ENCODE measurements around the gene SIDT1.

SIDT1 gene

GRCh38 chr3:113585228-113585627 is 52.9 kb downstream of the SIDT1 start:
- Histone ChIP-seq H4K20me1 (ENCODE audit: low read depth, low read length) (no peaks in the 10 kb centered on the region), H3K27me3 (ENCODE audit: low read length) (no peaks in the 10 kb centered on the region), H3K79me2 (ENCODE audit: insufficient read depth, low read length) (no peaks in the 10 kb centered on the region), H3K36me3 (ENCODE audit: low read length) (no peaks in the 10 kb centered on the region), H3K9ac (ENCODE audit: low read length) (no peak overlapping the region), H3K9me2 (replicated peaks; ENCODE audit: insufficient read depth, low read length) (no peaks in the 10 kb centered on the region), H2AFZ (ENCODE audit: low read depth, low read length, severe bottlenecking) (no peak overlapping the region), H3K9me3 (ENCODE audit: insufficient read depth, low read length) (no peaks in the 10 kb centered on the region), H3K4me2 (ENCODE audit: low read depth, low read length, poor library complexity, severe bottlenecking) (no peak overlapping the region), H3F3A (ENCODE audit: insufficient read depth) (no peaks in the 10 kb centered on the region), H3K27ac (ENCODE audit: low read depth, low read length) (no peak overlapping the region), H3K4me3 (ENCODE audit: insufficient read depth, low read length, poor library complexity, severe bottlenecking) (no peak overlapping the region)
- TF ChIP-seq CTCF (IDR thresholded peaks at IDR 0.05; ENCODE audit: insufficient read depth, low read length, poor library complexity, severe bottlenecking) (no peak), EZH2phosphoT487 (conservative IDR thresholded peaks at IDR 0.05; ENCODE audit: low read length) (no peak)

- H4K20me1 ChIP-seq (ENCODE audit: low read depth, low read length), result no peaks in the 10 kb centered on the region
- H3F3A ChIP-seq (ENCODE audit: insufficient read depth), result no peaks in the 10 kb centered on the region
- no peak overlapping the region for H3K4me2 ChIP-seq (ENCODE audit: low read depth, low read length, poor library complexity, severe bottlenecking)
- no peak overlapping the region for H3K4me3 ChIP-seq (ENCODE audit: insufficient read depth, low read length, poor library complexity, severe bottlenecking)
- no peaks in the 10 kb centered on the region for H3K9me3 ChIP-seq (ENCODE audit: insufficient read depth, low read length)
- H3K36me3 ChIP-seq (ENCODE audit: low read length), result no peaks in the 10 kb centered on the region
- no peak overlapping the region for H3K27ac ChIP-seq (ENCODE audit: low read depth, low read length)
- H2AFZ ChIP-seq (ENCODE audit: low read depth, low read length, severe bottlenecking), result no peak overlapping the region
- no peaks in the 10 kb centered on the region for H3K79me2 ChIP-seq (ENCODE audit: insufficient read depth, low read length)
- H3K27me3 ChIP-seq (ENCODE audit: low read length), result no peaks in the 10 kb centered on the region
- no peaks in the 10 kb centered on the region for H3K9me2 ChIP-seq (replicated peaks; ENCODE audit: insufficient read depth, low read length)
- no peak overlapping the region for H3K9ac ChIP-seq (ENCODE audit: low read length)
- no peak for TF ChIP-seq CTCF (IDR thresholded peaks at IDR 0.05; ENCODE audit: insufficient read depth, low read length, poor library complexity, severe bottlenecking)
- no peak for TF ChIP-seq EZH2phosphoT487 (conservative IDR thresholded peaks at IDR 0.05; ENCODE audit: low read length)
Measured at GRCh38 chr3:113585720-113586119, 53.4 kb downstream of the SIDT1 start.

GRCh38 chr3:113588806-113589205 is 56.5 kb downstream of the SIDT1 start:
- no peaks in the 10 kb centered on the region for H3K9me2 ChIP-seq (replicated peaks; ENCODE audit: insufficient read depth, low read length)
- TF ChIP-seq CTCF (IDR thresholded peaks at IDR 0.05; ENCODE audit: insufficient read depth, low read length, poor library complexity, severe bottlenecking) (no peak), EZH2phosphoT487 (conservative IDR thresholded peaks at IDR 0.05; ENCODE audit: low read length) (no peak)
- H3K4me3 ChIP-seq (ENCODE audit: insufficient read depth, low read length, poor library complexity, severe bottlenecking), result no peak overlapping the region
- H3F3A ChIP-seq (ENCODE audit: insufficient read depth), result no peaks in the 10 kb centered on the region
- no peaks in the 10 kb centered on the region for H4K20me1 ChIP-seq (ENCODE audit: low read depth, low read length)
- no peak overlapping the region for H3K9ac ChIP-seq (ENCODE audit: low read length)
- no peaks in the 10 kb centered on the region for H3K27me3 ChIP-seq (ENCODE audit: low read length)
- no peak overlapping the region for H2AFZ ChIP-seq (ENCODE audit: low read depth, low read length, severe bottlenecking)
- no peak overlapping the region for H3K27ac ChIP-seq (ENCODE audit: low read depth, low read length)
- no peaks in the 10 kb centered on the region for H3K36me3 ChIP-seq (ENCODE audit: low read length)
- H3K9me3 ChIP-seq (ENCODE audit: insufficient read depth, low read length), result no peaks in the 10 kb centered on the region
- no peaks in the 10 kb centered on the region for H3K79me2 ChIP-seq (ENCODE audit: insufficient read depth, low read length)
- no peak overlapping the region for H3K4me2 ChIP-seq (ENCODE audit: low read depth, low read length, poor library complexity, severe bottlenecking)

Data from SU-DHL-6 (cell line).